ENCODE data around the gene RXRA. TPM values are rescaled to one million over a fixed set of nuclear protein-coding genes. Genes with fewer than 3 reads are reported as not detected.

The RXRA gene
- total and polyA plus RNA-seq, 12 donors: 5.5 to 114 (median 71.3) TPM

- intact Hi-C loops (cut with DNase I): loop anchor here in 1 of 2 donors (10.0 kb wide), 1 partner anchor 176 kb away; no protein-coding TSS in a partner anchor
- no peak for TF ChIP-seq POLR2A (IDR thresholded peaks at IDR 0.05)
- TF ChIP-seq CTCF (IDR thresholded peaks at IDR 0.05): no peak
- Histone ChIP-seq H3K27ac (no peak overlapping the region), H3K4me3 (no peak overlapping the region), H3K27me3 (peaks cover 3% of the 10 kb centered on the region), H3K36me3 (replicated peaks in 1 of 2) (no peaks in the 10 kb centered on the region), H3K9me3 (replicated peaks in 1 of 3) (no peaks in the 10 kb centered on the region), H3K4me1 (replicated peaks in 1 of 2) (peaks cover 0 to 11% of the 10 kb centered on the region in 2 donors)
- WGBS, 4 donors: 80 to 95% (median 85%) methylated on average over 8 to 9 of the region's 9 CpGs
- peak in 2 of 7 donors; percentile 42 to 56 for DNase-seq
These were observed 132.9 kb downstream of the RXRA start for GRCh38 chr9:134459164-134459563.

- no peak overlapping the region for H3K4me3 ChIP-seq
- intact Hi-C loops (cut with DNase I): loop anchor here in 1 of 2 donors (10.0 kb wide), 1 partner anchor 175 kb away; no protein-coding TSS in a partner anchor
These were observed 133.3 kb downstream of the RXRA start for GRCh38 chr9:134459573-134459972.

GRCh38 chr9:134460206-134460605 is 134.0 kb downstream of the RXRA start:
- Histone ChIP-seq H3K36me3 (replicated peaks in 1 of 2) (no peaks in the 10 kb centered on the region), H3K27me3 (peaks cover 3% of the 10 kb centered on the region), H3K4me1 (replicated peaks in 1 of 2) (peaks cover 0 to 11% of the 10 kb centered on the region in 2 donors), H3K4me3 (no peak overlapping the region), H3K27ac (no peak overlapping the region), H3K9me3 (replicated peaks in 1 of 3) (no peaks in the 10 kb centered on the region)
- TF ChIP-seq CTCF (IDR thresholded peaks at IDR 0.05) (no peak), POLR2A (IDR thresholded peaks at IDR 0.05) (no peak)
- no peak for DNase-seq
- 89 to 94% (median 91%) methylated on average over 12 of the region's 12 CpGs for WGBS, 4 donors
- intact Hi-C loops (cut with DNase I): no loop called here

More at GRCh38 chr9:134459573-134459972, 133.3 kb downstream of the RXRA start:
- 92 to 98% (median 94%) methylated on average over 8 to 10 of the region's 10 CpGs for WGBS, 4 donors
- Histone ChIP-seq H3K27me3 (peaks cover 3% of the 10 kb centered on the region), H3K4me1 (replicated peaks in 1 of 2) (peaks cover 0 to 11% of the 10 kb centered on the region in 2 donors), H3K36me3 (replicated peaks in 1 of 2) (no peaks in the 10 kb centered on the region), H3K9me3 (replicated peaks in 1 of 3) (no peaks in the 10 kb centered on the region), H3K27ac (no peak overlapping the region)
- TF ChIP-seq POLR2A (IDR thresholded peaks at IDR 0.05): no peak
- DNase-seq: no peak

- Histone ChIP-seq H3K4me3 (no peak overlapping the region), H3K4me1 (replicated peaks in 1 of 2) (peaks cover 0 to 7% of the 10 kb centered on the region in 2 donors), H3K36me3 (replicated peaks in 1 of 2) (no peaks in the 10 kb centered on the region), H3K27me3 (peaks cover 3% of the 10 kb centered on the region), H3K27ac (no peak overlapping the region), H3K9me3 (replicated peaks in 1 of 3) (no peaks in the 10 kb centered on the region)
- TF ChIP-seq CTCF (IDR thresholded peaks at IDR 0.05) (no peak), POLR2A (IDR thresholded peaks at IDR 0.05) (no peak)
- no peak for DNase-seq
- WGBS, 4 donors: 76 to 92% (median 81%) methylated on average over 2 to 5 of the region's 5 CpGs; no CpG with 5 or more reads in 1 of the 4 donors
- intact Hi-C loops (cut with DNase I): no loop called here
These were observed 134.6 kb downstream of the RXRA start for GRCh38 chr9:134460896-134461295.

- DNase-seq: no peak
- TF ChIP-seq CTCF (IDR thresholded peaks at IDR 0.05) (no peak), POLR2A (IDR thresholded peaks at IDR 0.05) (no peak)
- peaks cover 0 to 5% of the 10 kb centered on the region in 2 donors for H3K4me1 ChIP-seq (replicated peaks in 1 of 2)
These were observed 135.2 kb downstream of the RXRA start for GRCh38 chr9:134461426-134461982.

More at GRCh38 chr9:134461426-134461982, 135.2 kb downstream of the RXRA start:
- H3K27me3 ChIP-seq: peaks cover 3% of the 10 kb centered on the region
- H3K4me3 ChIP-seq: no peak overlapping the region
- no peak overlapping the region for H3K27ac ChIP-seq
- H3K36me3 ChIP-seq (replicated peaks in 1 of 2): no peaks in the 10 kb centered on the region
- 88 to 100% (median 95%) methylated on average over 3 to 8 of the region's 8 CpGs for WGBS, 4 donors
- no peaks in the 10 kb centered on the region for H3K9me3 ChIP-seq (replicated peaks in 1 of 3)
- intact Hi-C loops (cut with DNase I): no loop called here

Data from adrenal gland (tissue), 12 donors.